ENCODE measurements around the gene SH3RF1.
"Not testable (repeated sequence)": the region's sequence is repeated elsewhere in the genome, so short reads cannot be mapped to it uniquely, and the experiment has no call there.

Gene SH3RF1

DNA sequence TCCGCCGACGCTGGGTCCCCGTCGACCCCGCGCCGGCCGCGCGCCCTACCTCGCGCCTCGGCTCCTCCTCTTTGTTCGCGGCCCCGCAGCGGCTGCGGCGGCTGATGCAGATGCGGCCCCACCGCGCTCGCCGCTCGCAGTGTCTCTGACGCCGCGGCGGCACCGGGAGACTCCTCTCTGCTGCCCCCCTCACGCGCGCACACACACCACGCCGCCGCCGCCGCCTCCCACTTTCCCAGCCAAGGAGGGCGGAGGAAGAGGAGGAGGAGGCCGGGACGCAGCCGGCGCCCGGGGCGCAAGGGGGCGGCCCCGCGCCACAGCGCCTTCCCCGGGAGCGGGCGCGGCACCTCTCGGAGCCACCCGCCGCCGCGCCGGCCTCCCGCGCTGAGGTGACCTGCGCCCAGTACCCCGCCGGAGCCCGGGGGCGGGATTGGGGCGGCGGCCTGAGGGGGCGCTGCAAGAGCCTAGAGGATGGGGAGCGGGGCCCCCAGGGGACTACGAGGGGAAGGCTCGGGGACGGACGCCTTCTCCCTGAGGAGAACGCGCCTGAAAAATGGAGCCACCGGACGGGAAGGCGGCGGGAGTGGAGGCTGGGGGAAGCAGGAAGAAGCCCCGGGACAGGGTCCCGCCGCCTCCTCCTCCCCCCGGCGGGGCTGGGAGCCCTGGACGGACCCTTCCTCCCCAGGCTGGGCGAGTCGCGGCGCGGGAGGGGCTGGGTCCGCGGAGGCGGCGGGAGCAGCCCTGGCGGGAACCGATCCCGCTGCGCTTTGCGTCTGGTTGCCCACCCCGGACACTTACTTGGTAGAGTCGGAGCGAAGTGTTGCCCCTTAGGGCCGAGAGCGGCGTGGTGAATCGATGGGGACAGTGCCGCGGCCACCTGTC is at the start of gene SH3RF1:
TSS of gene SH3RF1 (minus strand) at position 147 of the 882 bp plus-strand sequence. CDS start 1,744 bp downstream, outside the sequence.
- DNase-seq = no peak

- DNase-seq = no peak
Observed at GRCh38 chr4:169315530-169316343, 45.0 kb upstream of the SH3RF1 start.

DNA sequence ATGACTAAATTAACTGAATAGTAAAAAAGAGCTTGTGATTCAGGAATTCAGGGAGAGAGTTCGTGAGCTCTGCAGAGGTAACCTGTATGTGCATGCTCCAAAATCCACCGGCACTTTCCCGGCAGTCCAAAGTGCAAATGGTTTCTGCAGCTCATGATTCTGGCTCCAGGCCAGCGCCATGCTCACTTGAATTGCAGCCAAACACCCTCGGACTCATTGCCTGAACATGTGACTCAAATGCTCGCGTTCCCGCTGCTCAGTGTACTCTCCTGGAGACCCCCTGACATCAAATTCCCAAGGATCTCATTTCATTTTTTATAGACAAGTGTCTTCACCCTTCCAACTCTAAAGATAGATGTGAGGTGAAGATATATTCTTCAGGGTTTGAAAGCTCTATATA is 44.1 kb upstream of the SH3RF1 start:
- DNase-seq = no peak

GRCh38 chr4:169313732-169314131 is 43.0 kb upstream of the SH3RF1 start:
- no peak for DNase-seq

GRCh38 chr4:169312690-169313422 is 42.1 kb upstream of the SH3RF1 start:
- no peak for DNase-seq

- no peak for DNase-seq
Observed at GRCh38 chr4:169311643-169312365, 41.0 kb upstream of the SH3RF1 start.

- DNase-seq = no peak
Observed at GRCh38 chr4:169309326-169309967, 38.7 kb upstream of the SH3RF1 start.

- DNase-seq = no peak
Observed at GRCh38 chr4:169307576-169307975, 36.8 kb upstream of the SH3RF1 start.

DNA sequence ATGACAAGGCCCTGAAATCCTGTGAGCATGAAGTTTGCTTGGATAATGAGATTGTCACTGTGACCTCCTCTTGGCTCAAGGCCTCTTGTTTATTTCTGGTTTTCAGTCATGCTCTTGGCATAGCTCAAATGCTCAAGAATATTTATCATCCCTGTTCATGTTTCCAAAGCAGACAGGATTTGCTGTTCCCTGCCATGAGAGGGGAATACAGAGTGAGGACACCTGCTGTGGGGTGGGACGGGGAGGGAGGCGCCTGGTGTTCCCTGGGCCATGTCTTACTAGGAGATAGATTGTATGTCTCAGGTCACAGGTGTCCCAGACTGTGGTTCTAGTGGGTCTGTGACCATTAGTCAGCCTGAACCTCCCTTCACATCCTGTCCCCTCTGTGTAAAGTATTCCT is 34.9 kb upstream of the SH3RF1 start:
- no peak for DNase-seq

DNA sequence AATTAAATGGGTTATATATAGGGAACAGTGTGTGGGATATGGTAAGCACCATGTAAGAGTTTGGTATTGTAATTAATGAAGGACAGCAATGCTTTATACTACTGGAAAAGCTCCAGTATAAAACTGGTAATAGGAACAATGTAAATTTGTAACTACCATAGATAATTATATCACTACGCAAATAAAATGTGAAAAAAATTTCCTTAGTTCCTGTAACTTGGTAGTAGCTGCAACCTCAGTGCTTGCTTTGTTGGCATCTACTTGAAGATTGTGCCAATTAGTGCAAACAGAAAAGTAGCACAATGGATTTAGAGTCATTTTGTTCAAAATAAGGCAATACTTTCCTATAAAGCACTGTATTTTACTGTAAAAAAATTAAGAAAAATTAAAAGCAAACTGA is 34.4 kb upstream of the SH3RF1 start:
- no peak for DNase-seq

DNA sequence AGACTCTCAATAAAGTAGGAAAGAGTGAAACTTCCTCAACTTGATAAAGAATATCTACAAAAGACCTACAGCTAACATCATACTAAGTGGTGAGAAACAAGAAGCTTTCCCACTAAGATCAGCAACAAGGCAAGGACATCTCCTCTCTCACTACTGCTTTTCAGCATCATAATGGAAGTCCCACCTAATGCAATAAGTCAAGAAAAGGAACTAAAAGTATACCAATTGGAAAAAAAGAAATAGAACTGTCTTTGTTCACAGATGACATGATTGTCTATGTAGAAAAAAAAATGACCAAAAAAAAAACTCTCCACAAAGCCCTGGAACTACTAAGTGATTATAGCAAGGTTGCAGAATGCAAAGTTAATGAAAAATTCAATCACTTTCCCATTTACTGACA is 25.1 kb upstream of the SH3RF1 start:
- DNase-seq = no peak

DNA sequence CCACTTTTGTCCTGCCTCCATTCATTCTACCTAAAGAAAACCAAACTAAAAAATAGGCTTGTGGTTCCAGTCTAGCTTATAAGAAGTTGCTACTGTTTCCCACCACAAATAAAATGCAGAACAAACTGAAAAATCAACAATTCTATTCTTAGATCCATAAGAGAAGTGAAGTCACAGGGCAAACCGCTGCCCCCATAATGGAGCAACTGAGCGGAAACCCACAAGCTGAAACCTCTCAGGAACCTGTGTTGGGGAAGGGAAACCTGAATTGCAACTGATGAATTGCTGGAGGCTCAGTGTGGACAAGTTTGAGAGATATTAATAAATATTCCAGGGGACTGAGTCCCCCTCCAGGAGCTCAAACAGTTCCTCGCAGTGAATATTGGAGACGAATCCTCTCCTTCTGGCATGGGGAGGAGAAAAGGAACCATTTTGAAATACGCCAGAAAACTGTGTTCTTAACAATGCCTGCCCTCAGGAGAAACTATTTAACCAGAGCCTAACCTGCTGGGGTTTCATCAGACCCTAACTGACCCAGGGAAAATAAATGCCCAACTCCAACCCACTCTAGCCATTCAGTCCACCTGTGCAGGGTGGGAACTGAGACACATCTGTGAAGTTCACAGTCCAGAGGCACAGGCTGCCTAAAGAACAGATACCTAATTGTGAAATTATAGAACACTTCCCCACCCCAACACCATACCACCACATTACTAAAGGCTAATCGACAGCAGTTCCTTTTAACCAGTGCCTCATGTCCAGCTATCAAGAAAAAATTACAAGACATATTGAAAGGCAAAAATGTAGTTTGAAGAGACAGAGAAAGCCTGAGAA is 22.8 kb upstream of the SH3RF1 start:
- no peak for DNase-seq

- not testable (repeated sequence) for DNase-seq
Observed at GRCh38 chr4:169287983-169288382, 17.2 kb upstream of the SH3RF1 start.

DNA sequence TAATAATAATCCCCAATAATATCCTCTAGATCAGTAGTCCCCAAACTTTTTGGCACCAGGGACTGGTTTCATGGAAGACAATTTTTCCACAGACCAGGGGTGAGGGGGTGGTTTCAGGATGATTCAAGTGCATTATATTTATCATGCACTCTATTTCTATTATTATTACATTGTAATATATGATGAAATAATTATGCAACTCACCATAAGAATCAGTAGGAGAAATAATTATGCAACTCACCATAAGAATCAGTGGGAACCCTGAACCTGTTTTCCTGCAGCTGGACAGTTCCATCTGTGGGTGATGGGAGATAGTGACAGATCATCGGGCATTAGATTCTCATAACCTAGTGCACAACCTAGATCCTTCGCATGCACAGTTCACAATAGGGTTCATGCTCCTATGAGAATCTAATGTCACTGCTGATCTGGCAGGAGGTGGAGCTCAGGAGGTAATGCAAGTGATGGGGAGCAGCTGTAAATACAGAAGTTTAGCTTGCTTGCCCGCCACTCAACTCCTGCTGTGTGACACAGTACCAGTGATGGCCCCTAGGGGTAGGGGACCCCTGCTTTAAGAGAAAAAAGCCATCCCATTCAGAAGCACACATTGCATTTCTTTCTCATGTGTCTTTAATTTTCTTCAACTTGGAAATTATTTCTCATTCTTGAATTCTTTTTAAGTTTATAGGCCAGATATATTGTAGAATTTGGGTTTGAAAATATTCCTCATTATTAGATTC is 16.0 kb upstream of the SH3RF1 start:
- no peak for DNase-seq

- no peak for DNase-seq
Observed at GRCh38 chr4:169283114-169283509, 12.4 kb upstream of the SH3RF1 start.

- no peak for DNase-seq
Observed at GRCh38 chr4:169282429-169283113, 11.8 kb upstream of the SH3RF1 start.

- DNase-seq = no peak
Observed at GRCh38 chr4:169279108-169279507, 8.4 kb upstream of the SH3RF1 start.

DNA sequence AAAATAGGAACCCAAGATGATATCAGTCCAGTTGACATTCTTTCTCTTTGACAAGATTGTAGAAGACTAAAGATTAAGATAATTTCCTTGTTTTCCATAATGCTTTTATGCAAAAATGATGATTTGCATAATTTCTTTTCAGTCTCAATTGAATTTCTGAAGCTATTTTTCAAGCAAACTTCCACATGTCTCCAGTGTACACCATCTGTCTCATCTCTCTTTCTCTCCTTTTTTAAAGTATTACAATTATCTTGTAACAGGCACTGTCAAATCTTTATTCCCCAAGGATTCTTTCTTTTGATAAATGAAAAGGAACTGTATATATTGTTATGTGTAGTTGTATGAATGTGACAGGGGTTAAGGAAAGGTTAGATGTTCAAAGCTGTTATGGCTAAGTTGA is 7.9 kb upstream of the SH3RF1 start:
- no peak for DNase-seq

DNA sequence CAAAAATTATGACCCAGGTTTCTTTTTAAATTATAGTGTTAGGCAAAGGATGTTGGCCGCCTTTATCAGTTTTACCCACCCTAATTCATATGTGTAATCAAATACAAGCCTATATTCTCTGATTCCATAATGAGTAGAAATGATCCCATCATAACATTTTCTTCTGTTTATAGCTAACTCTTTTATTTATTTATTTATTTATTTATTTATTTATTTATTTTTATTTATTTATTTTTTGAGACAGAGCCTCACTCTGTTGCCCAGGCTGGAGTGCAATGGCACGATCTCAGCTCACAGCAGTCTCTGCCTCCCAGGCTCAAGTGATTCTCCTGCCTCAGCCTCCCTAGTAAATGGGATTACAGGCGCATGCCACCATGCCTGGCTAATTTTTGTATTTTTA is 7.1 kb upstream of the SH3RF1 start:
- not testable (repeated sequence) for DNase-seq

GRCh38 chr4:169275180-169275579 is 4.4 kb upstream of the SH3RF1 start:
- no peak for DNase-seq
